ENCODE data around the gene EIF5A. TPM values are rescaled to one million over a fixed set of nuclear protein-coding genes. Genes with fewer than 3 reads are reported as not detected.

EIF5A gene
- total and polyA plus RNA-seq, 2 of the 8 experiments (the other 6 are each of a cell fraction or from before 2014, with no cell fraction given): 717 to 1,172 TPM

DNA sequence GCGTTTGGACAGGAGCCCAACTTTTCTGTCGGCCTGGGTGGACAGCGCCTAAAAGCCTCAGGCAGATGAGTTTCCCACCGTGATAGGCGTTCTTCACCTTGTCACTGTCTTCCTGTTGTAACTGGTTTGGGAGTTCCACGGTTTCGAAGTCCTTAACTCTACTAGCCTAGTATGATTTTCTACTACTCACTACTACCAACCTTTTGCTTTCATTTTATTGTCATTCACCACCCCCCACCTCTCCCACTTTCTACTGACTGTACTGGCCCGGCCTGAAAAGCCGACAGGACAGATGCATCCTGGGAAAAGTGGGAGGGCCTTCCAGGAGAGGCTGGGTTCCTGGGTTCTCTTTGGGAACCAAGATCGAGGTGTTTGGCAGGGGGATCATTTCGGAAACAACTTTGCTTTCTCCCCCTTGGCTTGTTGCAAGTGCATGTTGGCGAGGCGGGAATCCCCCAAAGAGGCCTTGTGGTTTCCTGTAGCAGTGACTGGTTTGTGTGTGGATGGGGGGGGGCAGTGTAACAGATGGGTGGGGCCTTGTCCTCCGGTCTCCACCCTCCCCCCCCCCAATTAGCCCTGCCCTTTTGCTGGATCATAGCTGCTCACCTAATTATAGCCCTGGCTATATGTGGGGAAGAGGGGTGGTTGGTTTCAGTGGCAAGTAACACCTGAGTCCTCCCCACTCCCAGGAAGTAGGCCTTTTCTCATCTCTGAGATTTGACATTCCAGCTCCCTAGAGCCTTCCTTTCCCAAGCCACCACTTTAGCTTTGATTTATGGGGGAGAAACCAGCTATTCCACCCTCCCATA lies 1.4 kb downstream of the EIF5A start:
- H4K20me1 ChIP-seq (replicated peaks in 1 of 2; ENCODE audit: control insufficient read depth in 1 of 2, insufficient read depth in 2 of 2, low read length in 2 of 2): peaks cover 21 to 26% of the 10 kb centered on the region in 2 experiments
- 0% methylated on average over 14 of the region's 14 CpGs; no CpG with 5 or more reads in 1 of the 2 experiments for WGBS, 2 experiments (ENCODE audit: extremely low coverage in 1 of 2, insufficient coverage in 1 of 2, insufficient read length in 1 of 2, insufficient replicate concordance in 2 of 2, low coverage in 1 of 2, low lambda C conversion rate in 2 of 2, missing lambda C conversion rate in 1 of 2)
- peak overlapping the region; percentile 88; the same call in 1 of the 2 replicates for H4K8ac ChIP-seq (ENCODE audit: extremely low read depth, insufficient read depth, low read length)
- H2BK120ac ChIP-seq (replicated peaks; ENCODE audit: low read depth, low read length): peak overlapping the region; percentile 70
- ChIA-PET CTCF (ENCODE audit: partially characterized antibody) (interaction anchor here (0.6 to 4.5 kb wide), 7 partner anchors 12 to 263 kb away, joined by 3 to 22 read pairs (median 3); partner anchors contain the start of gene ASGR1), POLR2A (ENCODE audit: partially characterized antibody) (interaction anchor here (0.8 to 11.3 kb wide), 32 partner anchors 9 to 263 kb away, joined by 3 to 223 read pairs (median 5); partner anchors contain the start of genes ACAP1, CLDN7, CTDNEP1 and DLG4)
- H3K9me3 ChIP-seq (ENCODE audit: insufficient read depth in 2 of 2, low read depth in 1 of 2, low read length in 1 of 2): no peaks in the 10 kb centered on the region
- H3K27me3 ChIP-seq (replicated peaks in 1 of 4; ENCODE audit: control insufficient read depth in 3 of 4, extremely low read depth in 1 of 4, insufficient read depth in 3 of 4, low read length in 3 of 4): no peaks in the 10 kb centered on the region
- no peak overlapping the region for H3K14ac ChIP-seq (ENCODE audit: insufficient read length)
- H2AFZ ChIP-seq (ENCODE audit: low read length): no peak overlapping the region
- peak in 1 of 2 experiments; percentile 75 for DNase-seq (ENCODE audit: low read depth in 1 of 2, low spot score in 2 of 2)
- 0 out of 2 replicates have a peak overlapping the region, but pooled peaks have one; percentile 32 for H2BK20ac ChIP-seq (ENCODE audit: low read length)
- peak overlapping the region; percentile 87 to 97 (median 90) for H3K4me3 ChIP-seq (ENCODE audit: extremely low read depth in 1 of 4, insufficient read depth in 2 of 4, low read depth in 3 of 4, low read length in 4 of 4)
- peaks cover 17 to 38% of the 10 kb centered on the region in 2 experiments for H3K79me2 ChIP-seq (ENCODE audit: control insufficient read depth in 1 of 2, insufficient read depth in 2 of 2, low read length in 2 of 2)
- peaks cover 10% of the 10 kb centered on the region for H3K23me2 ChIP-seq (ENCODE audit: low read depth, low read length)
- H3K56ac ChIP-seq (replicated peaks; ENCODE audit: insufficient read length, low read depth, low read length): peak overlapping the region; percentile 94
- H2BK15ac ChIP-seq (ENCODE audit: low read length): 0 out of 2 replicates have a peak overlapping the region, but pooled peaks have one; percentile 88
- H3K4me1 ChIP-seq (replicated peaks in 1 of 4; ENCODE audit: control insufficient read depth in 3 of 4, insufficient read depth in 4 of 4, low read length in 3 of 4): peaks cover 0 to 14% (median 6%) of the 10 kb centered on the region in 4 experiments; a peak in 5 of 7 replicates
- peaks cover 12% of the 10 kb centered on the region for H3K79me1 ChIP-seq (ENCODE audit: low read depth, low read length)
- peak overlapping the region; percentile 88 for H4K91ac ChIP-seq (replicated peaks; ENCODE audit: insufficient read length, low read length)
- H3K9ac ChIP-seq (replicated peaks in 1 of 4; ENCODE audit: extremely low read depth in 1 of 4, low read depth in 3 of 4, low read length in 3 of 4): peak overlapping the region; percentile 71 to 98 (median 96)
- peak overlapping the region; percentile 99 for H3K4ac ChIP-seq (replicated peaks; ENCODE audit: insufficient read length, low read depth, low read length)
- H3K27ac ChIP-seq (ENCODE audit: low read depth, low read length): peak overlapping the region; percentile 92
- peak overlapping the region; percentile 72 for H4K5ac ChIP-seq (ENCODE audit: insufficient read length, low read depth, low read length)
- H3K36me3 ChIP-seq (ENCODE audit: control insufficient read depth in 2 of 4, insufficient read depth in 4 of 4, low read length in 3 of 4): peaks cover 27 to 44% (median 36%) of the 10 kb centered on the region in 4 experiments
- H2BK5ac ChIP-seq (ENCODE audit: low read depth, low read length): peak overlapping the region; percentile 97
- no peak overlapping the region for H2BK12ac ChIP-seq (ENCODE audit: low read depth, low read length)
- no peak overlapping the region for H3K23ac ChIP-seq (ENCODE audit: insufficient read length)
- peak overlapping the region; percentile 96; the same call in 1 of the 2 replicates for H2AK5ac ChIP-seq (ENCODE audit: low read depth, low read length)
- FAIRE-seq: peak; percentile 19
- H3K18ac ChIP-seq (ENCODE audit: extremely low read depth, low read length): peak overlapping the region; percentile 93
- H3K4me2 ChIP-seq (ENCODE audit: insufficient read depth in 1 of 2, low read depth in 2 of 2, low read length in 2 of 2): peak overlapping the region; percentile 88 to 99
- TF ChIP-seq ASH2L (IDR thresholded peaks at IDR 0.05; ENCODE audit: low read length) (peak; percentile 63), POLR2A (IDR thresholded peaks at IDR 0.05; ENCODE audit: control extremely low read depth in 1 of 2, low read depth in 2 of 2, low read length in 2 of 2) (peak; percentile 50 to 66), POLR2AphosphoS5 (IDR thresholded peaks at IDR 0.05; ENCODE audit: low read depth, low read length) (peak; percentile 16; the same call in 1 of the 2 replicates), SIX5 (IDR thresholded peaks at IDR 0.05; ENCODE audit: low read depth, low read length) (no peak), ZNF274 (IDR thresholded peaks at IDR 0.05; ENCODE audit: borderline replicate concordance, extremely low read depth, low read length) (no peak), SAP30 (IDR thresholded peaks at IDR 0.05; ENCODE audit: insufficient read depth, insufficient replicate concordance, low read length) (peak; percentile 73), SIN3A (conservative IDR thresholded peaks at IDR 0.05 in 1 of 2, IDR thresholded peaks at IDR 0.05 in 1 of 2; ENCODE audit: low read depth in 1 of 2, low read length in 2 of 2) (peak; percentile 51 to 70; a peak in 3 of 4 replicates), TAF1 (IDR thresholded peaks at IDR 0.05; ENCODE audit: low read depth, low read length) (0 out of 2 replicates have a peak, but pooled peaks have one; percentile 38), SP4 (IDR thresholded peaks at IDR 0.05; ENCODE audit: low read length) (no peak)
- TF ChIP-seq, protein P1, sequence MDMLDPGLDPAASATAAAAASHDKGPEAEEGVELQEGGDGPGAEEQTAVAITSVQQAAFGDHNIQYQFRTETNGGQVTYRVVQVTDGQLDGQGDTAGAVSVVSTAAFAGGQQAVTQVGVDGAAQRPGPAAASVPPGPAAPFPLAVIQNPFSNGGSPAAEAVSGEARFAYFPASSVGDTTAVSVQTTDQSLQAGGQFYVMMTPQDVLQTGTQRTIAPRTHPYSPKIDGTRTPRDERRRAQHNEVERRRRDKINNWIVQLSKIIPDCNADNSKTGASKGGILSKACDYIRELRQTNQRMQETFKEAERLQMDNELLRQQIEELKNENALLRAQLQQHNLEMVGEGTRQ (IDR thresholded peaks at IDR 0.05; ENCODE audit: low read length): no peak

Data from H1 (cell line).